Mucosa of stomach (tissue), 1 donor: ENCODE measurements around the gene TRUB2.

Experiments used
- H3K27me3 ChIP-seq: one replicate; pipeline ENCODE4 v1.7.0; 2013; ENCODE audit warnings: mild to moderate bottlenecking, low read length; ENCODE audit not compliant: control insufficient read depth, insufficient read depth
- H3K36me3 ChIP-seq: one replicate; pipeline ENCODE4 v1.7.0; 2013; ENCODE audit warnings: low read length; ENCODE audit not compliant: control insufficient read depth, insufficient read depth
- H3K4me1 ChIP-seq: one replicate; pipeline ENCODE4 v1.7.0; 2013; ENCODE audit warnings: mild to moderate bottlenecking, low read length; ENCODE audit not compliant: control insufficient read depth, insufficient read depth
- H3K4me3 ChIP-seq: one replicate; pipeline ENCODE4 v1.7.0; 2013; ENCODE audit warnings: low read length
- H3K9ac ChIP-seq: one replicate; pipeline ENCODE4 v1.7.0; 2013; ENCODE audit warnings: mild to moderate bottlenecking, low read length, moderate library complexity
- H3K9me3 ChIP-seq: one replicate; pipeline ENCODE4 v1.7.0; 2013; ENCODE audit warnings: mild to moderate bottlenecking, low read length, moderate library complexity; ENCODE audit not compliant: control insufficient read depth
- donor health status: Pancreatic carcinoma.

Gene TRUB2

GRCh38 chr9:128271112-128271511 is 51.1 kb downstream of the TRUB2 start:
- peaks cover 5% of the 10 kb centered on the region for H3K36me3 ChIP-seq

GRCh38 chr9:128266868-128267590 is 55.2 kb downstream of the TRUB2 start:
- Histone ChIP-seq H3K9ac (no peak overlapping the region), H3K27me3 (no peaks in the 10 kb centered on the region), H3K9me3 (no peaks in the 10 kb centered on the region), H3K4me1 (no peaks in the 10 kb centered on the region), H3K36me3 (peaks cover 5% of the 10 kb centered on the region), H3K4me3 (no peak overlapping the region)

More at GRCh38 chr9:128271112-128271511, 51.1 kb downstream of the TRUB2 start:
- Histone ChIP-seq H3K4me3 (no peak overlapping the region), H3K4me1 (peaks cover 7% of the 10 kb centered on the region), H3K9ac (no peak overlapping the region), H3K27me3 (no peaks in the 10 kb centered on the region), H3K9me3 (no peaks in the 10 kb centered on the region)

- no peaks in the 10 kb centered on the region for H3K4me1 ChIP-seq
- H3K4me3 ChIP-seq, result no peak overlapping the region
- H3K27me3 ChIP-seq, result no peaks in the 10 kb centered on the region
- no peaks in the 10 kb centered on the region for H3K9me3 ChIP-seq
- H3K9ac ChIP-seq, result no peak overlapping the region
- peaks cover 18% of the 10 kb centered on the region for H3K36me3 ChIP-seq
Measured at GRCh38 chr9:128265348-128265847, 56.8 kb downstream of the TRUB2 start.

GRCh38 chr9:128262687-128263086 is 59.6 kb downstream of the TRUB2 start:
- Histone ChIP-seq H3K4me3 (no peak overlapping the region), H3K9me3 (no peaks in the 10 kb centered on the region), H3K9ac (no peak overlapping the region), H3K27me3 (no peaks in the 10 kb centered on the region), H3K36me3 (peaks cover 24% of the 10 kb centered on the region), H3K4me1 (no peaks in the 10 kb centered on the region)

- no peaks in the 10 kb centered on the region for H3K4me1 ChIP-seq
Measured at GRCh38 chr9:128260340-128260739, 61.9 kb downstream of the TRUB2 start.

GRCh38 chr9:128259156-128259555 is 63.1 kb downstream of the TRUB2 start:
- Histone ChIP-seq H3K27me3 (no peaks in the 10 kb centered on the region), H3K9me3 (no peaks in the 10 kb centered on the region), H3K4me3 (no peak overlapping the region), H3K4me1 (no peaks in the 10 kb centered on the region), H3K36me3 (peaks cover 28% of the 10 kb centered on the region), H3K9ac (no peak overlapping the region)

More at GRCh38 chr9:128260340-128260739, 61.9 kb downstream of the TRUB2 start:
- Histone ChIP-seq H3K9ac (no peak overlapping the region), H3K9me3 (no peaks in the 10 kb centered on the region), H3K27me3 (no peaks in the 10 kb centered on the region), H3K36me3 (peaks cover 28% of the 10 kb centered on the region), H3K4me3 (no peak overlapping the region)

- H3K27me3 ChIP-seq, result no peaks in the 10 kb centered on the region
- H3K4me1 ChIP-seq, result no peaks in the 10 kb centered on the region
- no peak overlapping the region for H3K9ac ChIP-seq
- no peaks in the 10 kb centered on the region for H3K9me3 ChIP-seq
- no peak overlapping the region for H3K4me3 ChIP-seq
- H3K36me3 ChIP-seq, result peaks cover 28% of the 10 kb centered on the region
Measured at GRCh38 chr9:128258326-128258725, 63.9 kb downstream of the TRUB2 start.

GRCh38 chr9:128257907-128258306 is 64.3 kb downstream of the TRUB2 start:
- no peak overlapping the region for H3K4me3 ChIP-seq
- peaks cover 28% of the 10 kb centered on the region for H3K36me3 ChIP-seq
- no peaks in the 10 kb centered on the region for H3K9me3 ChIP-seq
- H3K4me1 ChIP-seq, result no peaks in the 10 kb centered on the region
- H3K9ac ChIP-seq, result no peak overlapping the region
- no peaks in the 10 kb centered on the region for H3K27me3 ChIP-seq

- Histone ChIP-seq H3K9me3 (no peaks in the 10 kb centered on the region), H3K4me3 (no peak overlapping the region), H3K9ac (no peak overlapping the region), H3K36me3 (peaks cover 28% of the 10 kb centered on the region), H3K27me3 (no peaks in the 10 kb centered on the region), H3K4me1 (no peaks in the 10 kb centered on the region)
Measured at GRCh38 chr9:128257086-128257825, 65.0 kb downstream of the TRUB2 start.
